ENCODE results near the gene PEDS1. TPM values are rescaled to one million over a fixed set of nuclear protein-coding genes. Genes with fewer than 3 reads are reported as not detected.
"Not testable (repeated sequence)": the region's sequence is repeated elsewhere in the genome, so short reads cannot be mapped to it uniquely, and the experiment has no call there.

Gene PEDS1
- total RNA-seq, 1 experiment from 2014 or later, result 29.7 TPM

GRCh38 chr20:50178672-50179071 lies 25.1 kb upstream of the PEDS1 start:
- DNase-seq; H3K9me2 ChIP-seq (replicated peaks; ENCODE audit: insufficient read depth, low read length); H3K36me3 ChIP-seq (ENCODE audit: insufficient read depth, low read length); H3K27ac ChIP-seq (ENCODE audit: low read length); H2AFZ ChIP-seq (ENCODE audit: low read length); H3K9ac ChIP-seq (ENCODE audit: low read length); H3K79me2 ChIP-seq (ENCODE audit: low read length); H3K9me3 ChIP-seq (ENCODE audit: low read length); H3K4me2 ChIP-seq (ENCODE audit: low read depth, low read length, poor library complexity, severe bottlenecking); H4K20me1 ChIP-seq (ENCODE audit: insufficient read depth, low read depth, low read length); H3K4me1 ChIP-seq (ENCODE audit: low read length); H3K4me3 ChIP-seq (ENCODE audit: low read length); H3K27me3 ChIP-seq (ENCODE audit: low read length): not testable (repeated sequence)

- Histone ChIP-seq H3K4me2 (ENCODE audit: low read depth, low read length, poor library complexity, severe bottlenecking) (no peak overlapping the region), H3K9me3 (ENCODE audit: low read length) (no peaks in the 10 kb centered on the region), H3K9ac (ENCODE audit: low read length) (no peak overlapping the region), H3K27ac (ENCODE audit: low read length) (no peak overlapping the region), H3K4me3 (ENCODE audit: low read length) (no peak overlapping the region), H3K36me3 (ENCODE audit: insufficient read depth, low read length) (no peaks in the 10 kb centered on the region), H3K27me3 (ENCODE audit: low read length) (no peaks in the 10 kb centered on the region), H3K9me2 (replicated peaks; ENCODE audit: insufficient read depth, low read length) (no peaks in the 10 kb centered on the region), H4K20me1 (ENCODE audit: insufficient read depth, low read depth, low read length) (no peaks in the 10 kb centered on the region), H2AFZ (ENCODE audit: low read length) (no peak overlapping the region), H3K79me2 (ENCODE audit: low read length) (no peaks in the 10 kb centered on the region), H3K4me1 (ENCODE audit: low read length) (no peaks in the 10 kb centered on the region)
- DNase-seq, result no peak
Measured at GRCh38 chr20:50175938-50176933, 22.7 kb upstream of the PEDS1 start.

DNA sequence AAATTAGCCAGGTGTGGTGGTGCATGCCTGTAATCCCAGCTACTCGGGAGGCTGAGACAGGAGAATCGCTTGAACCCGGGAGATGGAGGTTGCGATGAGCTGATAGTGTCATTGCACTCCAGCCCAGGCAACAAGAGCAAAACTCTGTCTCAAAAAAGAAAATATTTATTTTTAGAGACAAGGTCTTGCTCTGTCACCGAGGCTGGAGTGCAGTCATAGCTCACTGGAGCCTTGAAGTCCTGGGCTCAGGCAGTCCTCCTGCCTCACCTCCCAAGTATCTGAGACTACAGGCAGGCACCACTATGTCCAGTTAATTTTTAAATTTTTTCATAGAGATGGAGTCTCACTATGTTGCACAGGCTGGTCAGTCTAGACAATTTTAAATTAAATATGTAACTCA lies 20.9 kb upstream of the PEDS1 start:
- Histone ChIP-seq H3K79me2 (ENCODE audit: low read length) (no peaks in the 10 kb centered on the region), H3K4me1 (ENCODE audit: low read length) (no peaks in the 10 kb centered on the region), H3K4me2 (ENCODE audit: low read depth, low read length, poor library complexity, severe bottlenecking) (no peak overlapping the region), H3K9ac (ENCODE audit: low read length) (no peak overlapping the region), H2AFZ (ENCODE audit: low read length) (no peak overlapping the region), H3K27ac (ENCODE audit: low read length) (no peak overlapping the region), H3K36me3 (ENCODE audit: insufficient read depth, low read length) (no peaks in the 10 kb centered on the region), H3K9me2 (replicated peaks; ENCODE audit: insufficient read depth, low read length) (no peaks in the 10 kb centered on the region), H3K4me3 (ENCODE audit: low read length) (no peak overlapping the region), H3K9me3 (ENCODE audit: low read length) (no peaks in the 10 kb centered on the region), H4K20me1 (ENCODE audit: insufficient read depth, low read depth, low read length) (no peaks in the 10 kb centered on the region), H3K27me3 (ENCODE audit: low read length) (no peaks in the 10 kb centered on the region)
- DNase-seq, result no peak

DNA sequence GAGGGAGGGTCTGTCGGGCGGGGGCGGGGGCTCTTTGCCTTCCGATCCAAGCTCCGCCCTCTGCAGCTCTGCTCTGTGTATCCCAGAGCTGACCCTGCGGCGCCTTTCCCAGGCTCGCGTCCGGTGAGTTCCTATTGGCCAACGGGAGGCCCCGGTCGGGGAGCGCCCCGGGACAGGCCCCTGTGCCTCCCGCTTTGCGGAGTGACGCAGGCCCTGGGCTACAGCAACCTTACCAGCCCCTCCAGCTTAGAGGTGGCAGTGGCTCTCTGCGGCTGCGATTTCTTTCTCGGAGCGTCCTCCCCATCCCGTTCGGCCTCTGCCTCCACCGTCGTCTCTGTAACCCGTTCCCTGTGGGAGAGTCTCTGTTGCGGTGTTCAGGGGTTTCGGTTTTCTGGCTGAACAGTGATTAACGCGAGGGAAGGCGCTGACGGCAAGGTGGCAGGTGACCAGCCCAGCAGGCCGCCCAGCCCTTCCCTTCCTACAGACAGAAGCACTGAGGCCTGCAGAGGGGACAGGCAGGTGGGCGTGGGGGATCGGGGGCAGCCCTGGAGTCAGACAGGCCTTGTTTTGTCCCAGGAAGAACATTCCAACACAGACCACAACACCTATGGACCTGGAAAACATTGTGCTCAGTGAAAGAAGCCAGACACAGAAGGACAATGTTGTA lies 19.0 kb upstream of the PEDS1 start:
- H3K27ac ChIP-seq (ENCODE audit: low read length), result no peak overlapping the region
- H3K4me3 ChIP-seq (ENCODE audit: low read length), result no peak overlapping the region
- no peaks in the 10 kb centered on the region for H4K20me1 ChIP-seq (ENCODE audit: insufficient read depth, low read depth, low read length)
- H3K27me3 ChIP-seq (ENCODE audit: low read length), result no peaks in the 10 kb centered on the region
- H2AFZ ChIP-seq (ENCODE audit: low read length), result no peak overlapping the region
- no peaks in the 10 kb centered on the region for H3K79me2 ChIP-seq (ENCODE audit: low read length)
- H3K9ac ChIP-seq (ENCODE audit: low read length), result no peak overlapping the region
- H3K36me3 ChIP-seq (ENCODE audit: insufficient read depth, low read length), result no peaks in the 10 kb centered on the region
- no peaks in the 10 kb centered on the region for H3K9me3 ChIP-seq (ENCODE audit: low read length)
- no peak for DNase-seq
- no peaks in the 10 kb centered on the region for H3K9me2 ChIP-seq (replicated peaks; ENCODE audit: insufficient read depth, low read length)
- H3K4me2 ChIP-seq (ENCODE audit: low read depth, low read length, poor library complexity, severe bottlenecking), result no peak overlapping the region
- no peaks in the 10 kb centered on the region for H3K4me1 ChIP-seq (ENCODE audit: low read length)

GRCh38 chr20:50170549-50171220 lies 17.2 kb upstream of the PEDS1 start:
- no peaks in the 10 kb centered on the region for H3K9me2 ChIP-seq (replicated peaks; ENCODE audit: insufficient read depth, low read length)
- H3K4me1 ChIP-seq (ENCODE audit: low read length), result peaks cover 8% of the 10 kb centered on the region
- no peak overlapping the region for H3K4me3 ChIP-seq (ENCODE audit: low read length)
- DNase-seq, result no peak
- no peak overlapping the region for H2AFZ ChIP-seq (ENCODE audit: low read length)
- H3K9me3 ChIP-seq (ENCODE audit: low read length), result no peaks in the 10 kb centered on the region
- H3K79me2 ChIP-seq (ENCODE audit: low read length), result no peaks in the 10 kb centered on the region
- no peaks in the 10 kb centered on the region for H3K27me3 ChIP-seq (ENCODE audit: low read length)
- no peak overlapping the region for H3K27ac ChIP-seq (ENCODE audit: low read length)
- H3K9ac ChIP-seq (ENCODE audit: low read length), result no peak overlapping the region
- H4K20me1 ChIP-seq (ENCODE audit: insufficient read depth, low read depth, low read length), result no peaks in the 10 kb centered on the region
- H3K36me3 ChIP-seq (ENCODE audit: insufficient read depth, low read length), result no peaks in the 10 kb centered on the region
- no peak overlapping the region for H3K4me2 ChIP-seq (ENCODE audit: low read depth, low read length, poor library complexity, severe bottlenecking)

GRCh38 chr20:50169329-50169823 lies 15.9 kb upstream of the PEDS1 start:
- H3K4me3 ChIP-seq (ENCODE audit: low read length), result no peak overlapping the region
- no peak overlapping the region for H2AFZ ChIP-seq (ENCODE audit: low read length)
- H4K20me1 ChIP-seq (ENCODE audit: insufficient read depth, low read depth, low read length), result no peaks in the 10 kb centered on the region
- no peak overlapping the region for H3K4me2 ChIP-seq (ENCODE audit: low read depth, low read length, poor library complexity, severe bottlenecking)
- H3K79me2 ChIP-seq (ENCODE audit: low read length), result no peaks in the 10 kb centered on the region
- H3K9ac ChIP-seq (ENCODE audit: low read length), result no peak overlapping the region
- DNase-seq, result peak; percentile 90
- H3K4me1 ChIP-seq (ENCODE audit: low read length), result peaks cover 8% of the 10 kb centered on the region
- no peaks in the 10 kb centered on the region for H3K27me3 ChIP-seq (ENCODE audit: low read length)
- H3K9me2 ChIP-seq (replicated peaks; ENCODE audit: insufficient read depth, low read length), result no peaks in the 10 kb centered on the region
- no peaks in the 10 kb centered on the region for H3K9me3 ChIP-seq (ENCODE audit: low read length)
- H3K36me3 ChIP-seq (ENCODE audit: insufficient read depth, low read length), result no peaks in the 10 kb centered on the region
- no peak overlapping the region for H3K27ac ChIP-seq (ENCODE audit: low read length)

- Histone ChIP-seq H3K9ac (ENCODE audit: low read length) (peak overlapping the region; percentile 53), H3K4me3 (ENCODE audit: low read length) (peak overlapping the region; percentile 43; the same call in 1 of the 2 replicates), H3K4me2 (ENCODE audit: low read depth, low read length, poor library complexity, severe bottlenecking) (peak overlapping the region; percentile 47), H3K36me3 (ENCODE audit: insufficient read depth, low read length) (no peaks in the 10 kb centered on the region), H4K20me1 (ENCODE audit: insufficient read depth, low read depth, low read length) (no peaks in the 10 kb centered on the region), H3K79me2 (ENCODE audit: low read length) (no peaks in the 10 kb centered on the region), H3K27ac (ENCODE audit: low read length) (no peak overlapping the region), H2AFZ (ENCODE audit: low read length) (peak overlapping the region; percentile 91; the same call in 1 of the 2 replicates), H3K9me3 (ENCODE audit: low read length) (no peaks in the 10 kb centered on the region), H3K27me3 (ENCODE audit: low read length) (no peaks in the 10 kb centered on the region), H3K9me2 (replicated peaks; ENCODE audit: insufficient read depth, low read length) (no peaks in the 10 kb centered on the region), H3K4me1 (ENCODE audit: low read length) (peaks cover 8% of the 10 kb centered on the region)
- DNase-seq, result peak; percentile 77
Measured at GRCh38 chr20:50165684-50166554, 12.4 kb upstream of the PEDS1 start.
